ENCODE data around the gene RHBDF2. TPM values are rescaled to one million over a fixed set of nuclear protein-coding genes. Genes with fewer than 3 reads are reported as not detected.

Gene RHBDF2
- total RNA-seq, 1 donor from 2014 or later = 0.79 TPM

GRCh38 chr17:76422406-76422805 lies 78.8 kb downstream of the RHBDF2 start:
- TF ChIP-seq EZH2phosphoT487 (IDR thresholded peaks at IDR 0.05) (no peak), EZH2 (IDR thresholded peaks at IDR 0.05) (no peak), CTCF (IDR thresholded peaks at IDR 0.05) (no peak)
- DNase-seq (ENCODE audit: low spot score) = no peak
- H3K4me1 Mint-ChIP-seq = peaks cover 10% of the 10 kb centered on the region
- H3K27me3 Mint-ChIP-seq (ENCODE audit: insufficient read depth, low read depth) = peaks cover 9% of the 10 kb centered on the region
- Histone ChIP-seq H3K27me3 (no peaks in the 10 kb centered on the region), H2AFZ (replicated peaks) (no peak overlapping the region), H3K79me2 (ENCODE audit: low read depth) (peaks cover 67% of the 10 kb centered on the region), H3K27ac (no peak overlapping the region), H3K4me3 (no peak overlapping the region), H3K36me3 (no peaks in the 10 kb centered on the region), H3K4me2 (no peak overlapping the region), H3K9ac (no peak overlapping the region), H3K4me1 (no peaks in the 10 kb centered on the region), H4K20me1 (ENCODE audit: low read depth) (peaks cover 50% of the 10 kb centered on the region), H3K9me3 (ENCODE audit: low read depth) (no peaks in the 10 kb centered on the region), H3F3A (ENCODE audit: low read depth) (no peaks in the 10 kb centered on the region)
- peaks cover 32% of the 10 kb centered on the region for H3K36me3 Mint-ChIP-seq
- H3K27ac Mint-ChIP-seq = no peak overlapping the region
- no peak overlapping the region for H3K4me3 Mint-ChIP-seq
- H3K9me3 Mint-ChIP-seq = peaks cover 10% of the 10 kb centered on the region

GRCh38 chr17:76421044-76421407 lies 80.2 kb downstream of the RHBDF2 start:
- peaks cover 60% of the 10 kb centered on the region for H3K79me2 ChIP-seq (ENCODE audit: low read depth)

More at GRCh38 chr17:76421044-76421407, 80.2 kb downstream of the RHBDF2 start:
- Mint-ChIP-seq H3K9me3 (peaks cover 5% of the 10 kb centered on the region), H3K27ac (no peak overlapping the region), H3K27me3 (ENCODE audit: insufficient read depth, low read depth) (peaks cover 9% of the 10 kb centered on the region), H3K4me3 (no peak overlapping the region), H3K4me1 (peaks cover 10% of the 10 kb centered on the region), H3K36me3 (peaks cover 31% of the 10 kb centered on the region)
- no peaks in the 10 kb centered on the region for H3K36me3 ChIP-seq
- H3F3A ChIP-seq (ENCODE audit: low read depth) = no peaks in the 10 kb centered on the region
- H4K20me1 ChIP-seq (ENCODE audit: low read depth) = peaks cover 59% of the 10 kb centered on the region
- no peaks in the 10 kb centered on the region for H3K4me1 ChIP-seq
- no peak overlapping the region for H3K9ac ChIP-seq
- no peak overlapping the region for H3K4me3 ChIP-seq
- no peak overlapping the region for H2AFZ ChIP-seq (replicated peaks)
- no peaks in the 10 kb centered on the region for H3K27me3 ChIP-seq
- TF ChIP-seq EZH2phosphoT487 (IDR thresholded peaks at IDR 0.05) (no peak), EZH2 (IDR thresholded peaks at IDR 0.05) (no peak), CTCF (IDR thresholded peaks at IDR 0.05) (no peak)
- H3K27ac ChIP-seq = no peak overlapping the region
- H3K4me2 ChIP-seq = no peak overlapping the region
- no peaks in the 10 kb centered on the region for H3K9me3 ChIP-seq (ENCODE audit: low read depth)
- no peak for DNase-seq (ENCODE audit: low spot score)

Other genes starting within 250 kb of the RHBDF2 start
- gene UBALD2, start 236.1 kb downstream of the RHBDF2 start, total RNA-seq (ENCODE audit: low replicate concordance) = 4.2 and 10.7 TPM in 2 replicates
- 1.7 and 2.3 TPM in 2 replicates for gene QRICH2, start 193.1 kb downstream of the RHBDF2 start, total RNA-seq (ENCODE audit: low replicate concordance)
- 73.7 and 89.7 TPM in 2 replicates for gene PRPSAP1, start 147.5 kb downstream of the RHBDF2 start, total RNA-seq (ENCODE audit: low replicate concordance)
- gene SPHK1, start 116.8 kb downstream of the RHBDF2 start, total RNA-seq (ENCODE audit: low replicate concordance) = 1.3 and 1.9 TPM in 2 replicates
- gene UBE2O, start 48.3 kb downstream of the RHBDF2 start, total RNA-seq (ENCODE audit: low replicate concordance) = 20.6 and 46.6 TPM in 2 replicates
- gene AANAT, start 33.8 kb downstream of the RHBDF2 start, total RNA-seq (ENCODE audit: low replicate concordance) = not detected in 2 replicates
- gene CYGB, start 36.3 kb upstream of the RHBDF2 start, total RNA-seq (ENCODE audit: low replicate concordance) = 1.1 TPM in 1 of 2 replicates, not detected in the other
- 0.09 TPM in 1 of 2 replicates, not detected in the other for gene PRCD, start 38.6 kb upstream of the RHBDF2 start, total RNA-seq (ENCODE audit: low replicate concordance)
- 0.28 TPM in 1 of 2 replicates, not detected in the other for gene ST6GALNAC2, start 84.4 kb upstream of the RHBDF2 start, total RNA-seq (ENCODE audit: low replicate concordance)
- not detected in 2 replicates for gene ST6GALNAC1, start 142.3 kb upstream of the RHBDF2 start, total RNA-seq (ENCODE audit: low replicate concordance)
- gene MXRA7, start 209.5 kb upstream of the RHBDF2 start, total RNA-seq (ENCODE audit: low replicate concordance) = 54.6 and 55.4 TPM in 2 replicates
- gene JMJD6, start 225.2 kb upstream of the RHBDF2 start, total RNA-seq (ENCODE audit: low replicate concordance) = 8.7 and 11.6 TPM in 2 replicates
- gene METTL23, start 225.4 kb upstream of the RHBDF2 start, total RNA-seq (ENCODE audit: low replicate concordance) = 38.1 and 40.4 TPM in 2 replicates
- gene SRSF2, start 235.9 kb upstream of the RHBDF2 start, total RNA-seq (ENCODE audit: low replicate concordance) = 329 and 333 TPM in 2 replicates
- 22.5 and 25.7 TPM in 2 replicates for gene MFSD11, start 236.7 kb upstream of the RHBDF2 start, total RNA-seq (ENCODE audit: low replicate concordance)

Data from neural progenitor cell (in vitro differentiated cells).